HepG2 (cell line): ENCODE measurements around the gene PRR19. TPM values are rescaled to one million over a fixed set of nuclear protein-coding genes. Genes with fewer than 3 reads are reported as not detected.

ENCODE experiments used
- ARNTL ChIP-seq: sonication (generic); formaldehyde crosslinking; IDR thresholded peaks from 2 replicates; pipeline ENCODE4 v1.4.0; 2020; ENCODE audit warnings: mild to moderate bottlenecking, missing genetic modification reagents
- CHD2 ChIP-seq: IDR thresholded peaks from 2 replicates; pipeline ENCODE4 v1.6.1; 2011; ENCODE audit warnings: low read depth, low read length, improper control_type of control experiment
- HNF1A ChIP-seq, 2 experiments: sonication (generic) in 1 of 2; formaldehyde crosslinking in 1 of 2; IDR thresholded peaks; 2 replicates each; pipeline versions ENCODE4 v1.4.0 to v1.6.1; 2016 to 2020; ENCODE audit warnings: borderline replicate concordance in 1 of 2, low read depth in 1 of 2, mild to moderate bottlenecking in 1 of 2, missing genetic modification reagents in 1 of 2
- KLF11 ChIP-seq: IDR thresholded peaks from 2 replicates; pipeline ENCODE4 v1.6.1; 2016; ENCODE audit warnings: missing compliant biosample characterization
- KLF16 ChIP-seq, 2 experiments: sonication (generic) in 1 of 2; formaldehyde crosslinking in 1 of 2; IDR thresholded peaks; 2 replicates each; pipeline versions ENCODE4 v1.6.1 to v1.8.0; 2016 to 2023; ENCODE audit warnings: missing genetic modification reagents in 2 of 2, missing compliant biosample characterization in 1 of 2
- MAZ ChIP-seq, 2 experiments: sonication (generic) in 1 of 2; formaldehyde crosslinking in 1 of 2; IDR thresholded peaks; 2 replicates each; pipeline versions ENCODE4 v1.5.0 to v1.6.1; 2012 to 2020; ENCODE audit warnings: low read depth in 2 of 2, mild to moderate bottlenecking in 2 of 2, borderline replicate concordance in 1 of 2, improper control_type of control experiment in 1 of 2, low read length in 1 of 2, missing genetic modification reagents in 1 of 2, moderate library complexity in 1 of 2
- SNRNP70 ChIP-seq: fragments of 200-400 bp; formaldehyde crosslinking; IDR thresholded peaks from 2 replicates; pipeline ENCODE4 v1.6.1; 2017; ENCODE audit warnings: mild to moderate bottlenecking, low read depth, low read length, moderate library complexity
- TEAD3 ChIP-seq: optimal IDR thresholded peaks from 2 replicates; pipeline ENCODE3; 2016; ENCODE audit warnings: borderline replicate concordance
- THAP9 ChIP-seq: sonication (generic); formaldehyde crosslinking; IDR thresholded peaks from 2 replicates; pipeline ENCODE4; 2020; ENCODE audit warnings: missing genetic modification reagents, mild to moderate bottlenecking, borderline replicate concordance
- ZNF740 ChIP-seq: sonication (generic); formaldehyde crosslinking; IDR thresholded peaks from 2 replicates; pipeline ENCODE4 v1.4.0; 2020; ENCODE audit warnings: missing genetic modification reagents
- ZNF782 ChIP-seq: sonication (generic); formaldehyde crosslinking; IDR thresholded peaks from 2 replicates; pipeline ENCODE4 v1.4.0; 2020; ENCODE audit warnings: missing genetic modification reagents, mild to moderate bottlenecking, borderline replicate concordance
- polyA plus RNA-seq, 8 experiments: library from polyadenylated mRNA; depleted of rRNA in 3 of 8; stranded (reverse) in 7 of 8; unstranded in 1 of 8; fragments of >200 nt; fragmentation: Illumina TruSeq in 4 of 8; extraction: Trizol in 4 of 8; gene quantifications; 2 replicates each; pipeline versions ENCODE4 v1.2.1 to v1.2.3, GENCODE V29; 2011 to 2016; ENCODE audit warnings: low read depth in 4 of 8, missing spikeins in 1 of 8, mixed read lengths in 1 of 8; ENCODE audit not compliant: insufficient read depth in 1 of 8
- total RNA-seq, 5 experiments: library from RNA; depleted of rRNA; stranded (reverse); fragments of >200 nt; fragmentation: Illumina TruSeq; extraction: Trizol; gene quantifications; 2 replicates each; pipeline ENCODE4 v1.2.3, GENCODE V29; 2016; ENCODE audit warnings: low read depth in 1 of 5
- TF ChIP-seq, protein P1 (sequence below): sonication (generic); formaldehyde crosslinking; IDR thresholded peaks from 2 replicates; pipeline ENCODE4 v1.4.0; 2020; ENCODE audit warnings: missing genetic modification reagents
- TF ChIP-seq, protein P2 (sequence below): sonication (generic); formaldehyde crosslinking; IDR thresholded peaks from 2 replicates; pipeline ENCODE4 v1.5.0; 2020; ENCODE audit warnings: missing genetic modification reagents, mild to moderate bottlenecking, borderline replicate concordance
- TF ChIP-seq, protein P3 (sequence below): sonication (generic); formaldehyde crosslinking; IDR thresholded peaks from 2 replicates; pipeline ENCODE4 v1.5.0; 2020; ENCODE audit warnings: missing genetic modification reagents
- TF ChIP-seq, protein P4 (sequence below): sonication (generic); formaldehyde crosslinking; IDR thresholded peaks from 2 replicates; pipeline ENCODE4 v1.8.0; 2022; ENCODE audit warnings: mild to moderate bottlenecking, missing genetic modification reagents

PRR19 gene
- total and polyA plus RNA-seq, 2 of the 13 experiments (the other 11 are each of a cell fraction or from before 2014, with no cell fraction given): 0.21 to 0.33 TPM

- TF ChIP-seq CHD2: peak; percentile 39; the same call in 1 of the 2 replicates
- TF ChIP-seq MAZ (IDR thresholded peaks at IDR 0.05; ENCODE audit: borderline replicate concordance, low read depth, low read length): peak; percentile 78
- TF ChIP-seq MAZ (CRISPR knock-in tag; IDR thresholded peaks at IDR 0.05; ENCODE audit: low read depth): no peak
- TF ChIP-seq, protein P1, sequence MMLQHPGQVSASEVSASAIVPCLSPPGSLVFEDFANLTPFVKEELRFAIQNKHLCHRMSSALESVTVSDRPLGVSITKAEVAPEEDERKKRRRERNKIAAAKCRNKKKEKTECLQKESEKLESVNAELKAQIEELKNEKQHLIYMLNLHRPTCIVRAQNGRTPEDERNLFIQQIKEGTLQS: no peak
- TF ChIP-seq HNF1A (IDR thresholded peaks at IDR 0.05; ENCODE audit: low read depth): peak; percentile 29; the same call in 1 of the 2 replicates
- no peak for TF ChIP-seq HNF1A (CRISPR knock-in tag; IDR thresholded peaks at IDR 0.05; ENCODE audit: borderline replicate concordance)
- peak; percentile 18 for TF ChIP-seq TEAD3 (CRISPR knock-in tag)
- TF ChIP-seq, protein P2, sequence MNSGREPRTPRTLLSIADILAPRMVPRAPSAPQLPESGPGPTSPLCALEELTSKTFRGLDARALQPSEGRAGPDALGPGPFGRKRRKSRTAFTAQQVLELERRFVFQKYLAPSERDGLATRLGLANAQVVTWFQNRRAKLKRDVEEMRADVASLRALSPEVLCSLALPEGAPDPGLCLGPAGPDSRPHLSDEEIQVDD (CRISPR knock-in tag): no peak
- TF ChIP-seq ARNTL: peak; percentile 46
- TF ChIP-seq, protein P3, sequence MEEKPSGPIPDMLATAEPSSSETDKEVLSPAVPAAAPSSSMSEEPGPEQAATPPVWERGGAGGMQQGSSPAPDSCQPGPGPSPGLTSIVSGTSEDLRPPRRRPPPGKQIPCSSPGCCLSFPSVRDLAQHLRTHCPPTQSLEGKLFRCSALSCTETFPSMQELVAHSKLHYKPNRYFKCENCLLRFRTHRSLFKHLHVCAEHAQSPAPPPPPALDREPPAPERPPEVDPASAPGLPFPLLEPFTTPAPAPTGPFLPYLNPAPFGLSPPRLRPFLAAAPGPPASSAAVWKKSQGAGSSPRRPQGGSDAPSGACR (CRISPR knock-in tag): no peak
- TF ChIP-seq KLF16 (CRISPR knock-in tag; IDR thresholded peaks at IDR 0.05): 0 out of 4 replicates have a peak, but pooled peaks of 1 of the 2 experiments have one; percentile 43
- 0 out of 2 replicates have a peak, but pooled peaks have one; percentile 18 for TF ChIP-seq ZNF782 (CRISPR knock-in tag)
- TF ChIP-seq THAP9 (CRISPR knock-in tag): 0 out of 2 replicates have a peak, but pooled peaks have one; percentile 13
- TF ChIP-seq SNRNP70: no peak
- TF ChIP-seq KLF11: no peak
- TF ChIP-seq ZNF740 (CRISPR knock-in tag): peak; percentile 77; the same call in 1 of the 2 replicates
- TF ChIP-seq, protein P4, sequence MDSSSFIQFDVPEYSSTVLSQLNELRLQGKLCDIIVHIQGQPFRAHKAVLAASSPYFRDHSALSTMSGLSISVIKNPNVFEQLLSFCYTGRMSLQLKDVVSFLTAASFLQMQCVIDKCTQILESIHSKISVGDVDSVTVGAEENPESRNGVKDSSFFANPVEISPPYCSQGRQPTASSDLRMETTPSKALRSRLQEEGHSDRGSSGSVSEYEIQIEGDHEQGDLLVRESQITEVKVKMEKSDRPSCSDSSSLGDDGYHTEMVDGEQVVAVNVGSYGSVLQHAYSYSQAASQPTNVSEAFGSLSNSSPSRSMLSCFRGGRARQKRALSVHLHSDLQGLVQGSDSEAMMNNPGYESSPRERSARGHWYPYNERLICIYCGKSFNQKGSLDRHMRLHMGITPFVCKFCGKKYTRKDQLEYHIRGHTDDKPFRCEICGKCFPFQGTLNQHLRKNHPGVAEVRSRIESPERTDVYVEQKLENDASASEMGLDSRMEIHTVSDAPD: no peak
These were observed 47.7 kb upstream of the PRR19 start (continued) for GRCh38 chr19:42254089-42254849.
